ENCODE results near the gene CACNA1I.

DNA sequence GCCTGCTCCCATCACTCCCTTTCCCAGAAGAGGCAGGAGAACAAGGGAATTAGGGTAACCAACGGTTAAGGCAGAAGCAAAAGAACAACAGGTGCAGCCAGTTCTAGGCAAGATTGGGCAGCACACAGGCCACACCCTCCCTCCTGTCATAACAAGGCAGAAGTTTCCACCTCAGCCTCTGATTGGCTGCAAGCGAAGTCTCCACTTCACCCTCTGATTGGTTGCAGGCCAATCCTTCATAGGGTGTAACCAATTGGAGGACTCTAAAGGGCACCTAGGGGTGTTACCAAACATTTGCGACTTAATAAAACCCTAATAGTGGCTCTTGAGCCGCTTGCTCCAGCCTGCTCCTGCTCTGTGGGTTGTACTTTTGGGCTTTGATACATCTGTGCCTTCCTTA lies 153.8 kb downstream of the CACNA1I start:
- TF ChIP-seq, protein P1, sequence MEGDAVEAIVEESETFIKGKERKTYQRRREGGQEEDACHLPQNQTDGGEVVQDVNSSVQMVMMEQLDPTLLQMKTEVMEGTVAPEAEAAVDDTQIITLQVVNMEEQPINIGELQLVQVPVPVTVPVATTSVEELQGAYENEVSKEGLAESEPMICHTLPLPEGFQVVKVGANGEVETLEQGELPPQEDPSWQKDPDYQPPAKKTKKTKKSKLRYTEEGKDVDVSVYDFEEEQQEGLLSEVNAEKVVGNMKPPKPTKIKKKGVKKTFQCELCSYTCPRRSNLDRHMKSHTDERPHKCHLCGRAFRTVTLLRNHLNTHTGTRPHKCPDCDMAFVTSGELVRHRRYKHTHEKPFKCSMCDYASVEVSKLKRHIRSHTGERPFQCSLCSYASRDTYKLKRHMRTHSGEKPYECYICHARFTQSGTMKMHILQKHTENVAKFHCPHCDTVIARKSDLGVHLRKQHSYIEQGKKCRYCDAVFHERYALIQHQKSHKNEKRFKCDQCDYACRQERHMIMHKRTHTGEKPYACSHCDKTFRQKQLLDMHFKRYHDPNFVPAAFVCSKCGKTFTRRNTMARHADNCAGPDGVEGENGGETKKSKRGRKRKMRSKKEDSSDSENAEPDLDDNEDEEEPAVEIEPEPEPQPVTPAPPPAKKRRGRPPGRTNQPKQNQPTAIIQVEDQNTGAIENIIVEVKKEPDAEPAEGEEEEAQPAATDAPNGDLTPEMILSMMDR (IDR thresholded peaks at IDR 0.05) = no peak
- no peak for TF ChIP-seq EZH2 (IDR thresholded peaks at IDR 0.05; ENCODE audit: borderline replicate concordance, insufficient read depth, low read depth, low read length, poor library complexity, severe bottlenecking)

Measured in B cell (primary cell).